PFSK-1 (cell line): ENCODE data around the gene ADPRM.

Experiments used
- FOXP2 ChIP-seq: optimal IDR thresholded peaks from 2 replicates; pipeline ENCODE3; 2011; ENCODE audit warnings: borderline replicate concordance, control low read depth, inconsistent platforms; ENCODE audit not compliant: insufficient read depth; ENCODE audit errors: extremely low read length, extremely low read depth
- POLR2AphosphoS5 ChIP-seq: IDR thresholded peaks from 2 replicates; pipeline ENCODE4 v1.6.1; 2012; ENCODE audit warnings: low read depth, mild to moderate bottlenecking, control low read depth, low read length, moderate library complexity
- REST ChIP-seq, 2 experiments: IDR thresholded peaks; 2 replicates each; pipeline versions ENCODE4 v1.6.1 to v1.8.0; 2011 to 2012; ENCODE audit warnings: low read depth in 2 of 2, low read length in 2 of 2, control low read depth in 1 of 2, inconsistent platforms in 1 of 2, mild to moderate bottlenecking in 1 of 2, moderate library complexity in 1 of 2; ENCODE audit not compliant: insufficient read depth in 1 of 2
- SIN3A ChIP-seq: IDR thresholded peaks from 2 replicates; pipeline ENCODE4 v1.6.1; 2012; ENCODE audit warnings: mild to moderate bottlenecking, low read length, moderate library complexity, borderline replicate concordance; ENCODE audit not compliant: insufficient read depth
- TAF1 ChIP-seq: IDR thresholded peaks from 2 replicates; pipeline ENCODE4 v1.6.1; 2012; ENCODE audit warnings: low read length, control low read depth, borderline replicate concordance; ENCODE audit not compliant: insufficient read depth

The ADPRM gene

GRCh38 chr17:10738521-10739258 is 41.3 kb downstream of the ADPRM start:
- TF ChIP-seq SIN3A (no peak), REST (IDR thresholded peaks at IDR 0.05; ENCODE audit: insufficient read depth in 1 of 2, low read depth in 2 of 2, low read length in 2 of 2) (no peak), FOXP2 (no peak), POLR2AphosphoS5 (no peak), TAF1 (no peak)

GRCh38 chr17:10739386-10739785 is 42.0 kb downstream of the ADPRM start:
- TF ChIP-seq SIN3A (no peak), POLR2AphosphoS5 (no peak), FOXP2 (no peak), TAF1 (no peak), REST (IDR thresholded peaks at IDR 0.05; ENCODE audit: insufficient read depth in 1 of 2, low read depth in 2 of 2, low read length in 2 of 2) (no peak)

- TF ChIP-seq SIN3A = no peak
- TF ChIP-seq REST (IDR thresholded peaks at IDR 0.05; ENCODE audit: insufficient read depth in 1 of 2, low read depth in 2 of 2, low read length in 2 of 2) = no peak
- no peak for TF ChIP-seq POLR2AphosphoS5
- TF ChIP-seq TAF1 = no peak
- no peak for TF ChIP-seq FOXP2
Observed at GRCh38 chr17:10741416-10742135, 44.2 kb downstream of the ADPRM start.

- TF ChIP-seq SIN3A (no peak), REST (IDR thresholded peaks at IDR 0.05; ENCODE audit: insufficient read depth in 1 of 2, low read depth in 2 of 2, low read length in 2 of 2) (no peak), FOXP2 (no peak), TAF1 (no peak)
Observed at GRCh38 chr17:10742431-10742830, 45.0 kb downstream of the ADPRM start.
